Mucosa of stomach (tissue), 1 donor: ENCODE results near the gene TMEM181.
"Not testable (repeated sequence)": the region's sequence is repeated elsewhere in the genome, so short reads cannot be mapped to it uniquely, and the experiment has no call there.

Experiments used
- H3K27me3 ChIP-seq: one replicate; pipeline ENCODE4 v1.7.0; 2013; ENCODE audit warnings: mild to moderate bottlenecking, low read length; ENCODE audit not compliant: control insufficient read depth, insufficient read depth
- H3K36me3 ChIP-seq: one replicate; pipeline ENCODE4 v1.7.0; 2013; ENCODE audit warnings: low read length; ENCODE audit not compliant: control insufficient read depth, insufficient read depth
- H3K4me1 ChIP-seq: one replicate; pipeline ENCODE4 v1.7.0; 2013; ENCODE audit warnings: mild to moderate bottlenecking, low read length; ENCODE audit not compliant: control insufficient read depth, insufficient read depth
- H3K4me3 ChIP-seq: one replicate; pipeline ENCODE4 v1.7.0; 2013; ENCODE audit warnings: low read length
- H3K9ac ChIP-seq: one replicate; pipeline ENCODE4 v1.7.0; 2013; ENCODE audit warnings: mild to moderate bottlenecking, low read length, moderate library complexity
- H3K9me3 ChIP-seq: one replicate; pipeline ENCODE4 v1.7.0; 2013; ENCODE audit warnings: mild to moderate bottlenecking, low read length, moderate library complexity; ENCODE audit not compliant: control insufficient read depth
- donor health status: Pancreatic carcinoma.

The TMEM181 gene

DNA sequence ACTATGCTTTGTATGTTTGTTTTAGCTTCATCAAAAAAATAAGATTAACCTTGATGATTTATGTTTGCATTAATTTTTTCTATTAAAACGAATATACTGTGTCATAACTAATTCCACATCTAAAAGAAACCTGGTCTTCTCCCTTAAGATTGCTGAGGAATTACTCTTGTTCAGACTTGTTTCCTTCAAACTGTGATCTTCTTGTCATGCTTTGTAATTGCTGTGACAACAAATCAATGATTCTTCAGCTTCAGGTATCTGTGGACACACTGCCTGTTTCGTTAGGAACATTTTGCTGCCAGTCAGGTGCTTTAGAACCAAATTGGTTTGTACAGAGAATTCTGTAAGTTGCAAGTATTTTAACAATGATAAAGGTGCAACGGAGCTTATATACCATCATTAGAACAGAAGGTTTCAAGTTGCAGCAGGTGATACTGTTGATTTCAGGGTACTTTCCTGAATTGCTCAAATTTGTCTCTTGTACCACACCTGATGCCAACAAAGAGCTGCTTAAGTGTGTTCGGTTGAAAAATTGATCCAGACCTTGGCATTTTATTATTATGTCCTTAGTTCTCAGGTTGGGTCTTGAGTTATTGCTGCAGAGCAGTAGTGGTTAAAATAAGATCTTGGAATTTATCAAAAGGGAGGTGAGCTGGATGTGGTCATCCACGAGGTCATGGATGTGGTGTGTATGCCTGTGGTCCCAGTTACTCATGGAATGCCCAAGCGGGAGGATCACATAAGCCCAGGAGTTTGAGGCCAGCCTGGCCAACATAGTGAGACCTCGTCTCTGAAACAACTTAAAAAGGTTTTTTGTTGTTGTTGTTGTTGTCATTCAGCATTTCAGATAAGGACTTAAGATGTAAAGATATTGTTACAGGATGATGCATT, 109.5 kb downstream of the TMEM181 start:
- no peak overlapping the region for H3K4me3 ChIP-seq
- H3K36me3 ChIP-seq = no peaks in the 10 kb centered on the region
- no peaks in the 10 kb centered on the region for H3K27me3 ChIP-seq
- H3K4me1 ChIP-seq = no peaks in the 10 kb centered on the region
- no peak overlapping the region for H3K9ac ChIP-seq
- H3K9me3 ChIP-seq = no peaks in the 10 kb centered on the region

DNA sequence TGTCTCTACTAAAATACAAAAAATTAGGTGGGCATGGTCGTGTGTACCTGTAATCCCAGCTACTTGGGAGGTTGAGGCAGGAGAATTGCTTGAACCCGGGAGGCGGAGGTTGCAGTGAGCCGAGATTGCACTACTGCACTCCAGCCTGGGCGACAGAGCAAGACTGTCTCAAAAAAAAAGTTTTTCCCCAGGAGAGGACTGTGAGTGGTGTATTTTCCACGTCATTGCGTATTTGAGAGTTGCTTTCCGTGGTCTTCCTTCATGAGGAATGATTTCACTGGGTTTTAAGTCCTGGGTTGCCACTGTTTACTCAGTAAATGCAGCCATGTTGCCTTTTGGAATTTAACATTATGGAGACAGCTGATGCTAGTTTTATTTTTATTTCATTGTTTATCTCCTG, 112.2 kb downstream of the TMEM181 start:
- H3K4me3 ChIP-seq, H3K9ac ChIP-seq, H3K36me3 ChIP-seq, H3K27me3 ChIP-seq, H3K9me3 ChIP-seq, H3K4me1 ChIP-seq: not testable (repeated sequence)

DNA sequence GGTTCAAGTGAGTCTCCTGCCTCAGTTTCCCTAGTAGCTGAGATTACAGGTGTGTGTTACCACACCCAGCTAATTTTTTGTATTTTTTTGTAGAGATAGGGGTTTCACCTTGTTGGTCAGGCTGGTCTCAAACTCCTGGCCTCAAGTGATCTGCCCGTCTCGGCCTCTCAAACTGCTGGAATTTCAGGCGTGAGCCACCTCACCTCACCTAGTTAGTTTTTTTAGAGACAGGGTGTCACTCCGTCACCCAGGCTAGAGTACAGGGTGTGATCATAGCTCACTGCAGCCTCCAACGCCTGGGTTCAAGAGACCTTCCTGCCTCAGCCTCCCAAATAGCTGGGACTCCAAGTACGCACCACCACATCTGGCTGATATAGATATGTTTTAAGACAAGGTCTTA, 112.8 kb downstream of the TMEM181 start:
- Histone ChIP-seq H3K9ac (no peak overlapping the region), H3K27me3 (no peaks in the 10 kb centered on the region), H3K4me3 (no peak overlapping the region), H3K36me3 (no peaks in the 10 kb centered on the region), H3K9me3 (no peaks in the 10 kb centered on the region), H3K4me1 (no peaks in the 10 kb centered on the region)

DNA sequence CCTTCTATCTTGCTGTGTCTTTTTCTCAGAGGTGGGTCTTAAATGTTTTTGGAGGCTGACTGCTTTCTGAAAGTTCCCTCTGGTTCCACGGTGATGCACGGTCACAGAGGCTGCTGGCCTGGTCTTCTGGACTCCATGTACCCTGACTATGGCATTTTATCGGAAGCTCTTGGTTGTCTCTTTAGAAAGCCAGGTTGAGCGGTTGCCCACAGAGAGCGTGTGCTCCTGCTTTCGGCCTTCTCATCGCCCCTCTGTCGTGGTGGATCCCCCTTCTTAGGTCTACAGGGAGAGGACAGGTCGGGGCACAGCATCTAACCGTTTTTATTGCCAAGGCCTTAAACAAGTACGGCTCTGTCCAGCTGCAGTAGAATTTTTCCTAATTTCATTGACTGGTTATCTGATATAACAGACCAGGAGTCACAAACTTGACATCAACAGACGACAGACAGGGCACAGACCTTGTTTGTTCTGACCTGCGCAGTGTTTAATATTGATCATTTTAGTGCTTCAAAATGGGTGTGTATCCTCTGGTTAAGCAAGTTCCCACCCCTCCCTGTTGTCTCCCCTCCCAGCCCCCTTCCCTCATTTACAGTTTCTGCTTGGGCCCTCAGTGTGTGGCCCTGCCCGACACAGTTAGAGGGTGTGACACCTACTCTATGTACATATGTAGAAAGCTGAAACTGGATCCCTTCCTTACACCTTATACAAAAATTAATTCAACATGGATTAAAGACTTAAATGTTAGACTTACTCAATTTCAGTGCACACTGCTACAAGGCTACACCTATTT, 114.6 kb downstream of the TMEM181 start:
- Histone ChIP-seq H3K27me3 (no peaks in the 10 kb centered on the region), H3K4me3 (no peak overlapping the region), H3K9me3 (no peaks in the 10 kb centered on the region), H3K9ac (no peak overlapping the region), H3K4me1 (no peaks in the 10 kb centered on the region), H3K36me3 (no peaks in the 10 kb centered on the region)

DNA sequence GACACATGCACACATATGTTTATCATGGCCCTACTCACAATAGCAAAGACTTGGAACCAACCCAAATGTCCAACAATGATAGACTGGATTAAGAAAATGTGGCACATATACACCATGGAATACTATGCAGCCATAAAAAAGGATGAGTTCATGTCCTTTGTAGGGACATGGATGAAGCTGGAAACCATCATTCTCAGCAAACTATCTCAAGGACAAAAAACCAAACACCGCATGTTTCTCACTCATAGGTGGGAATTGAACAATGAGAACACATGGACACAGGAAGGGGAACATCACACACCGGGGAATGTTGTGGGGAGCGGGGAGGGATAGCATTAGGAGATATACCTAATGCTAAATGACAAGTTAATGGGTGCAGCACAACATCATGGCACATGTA, 117.2 kb downstream of the TMEM181 start:
- not testable (repeated sequence) for H3K27me3 ChIP-seq, H3K36me3 ChIP-seq, H3K4me3 ChIP-seq

DNA sequence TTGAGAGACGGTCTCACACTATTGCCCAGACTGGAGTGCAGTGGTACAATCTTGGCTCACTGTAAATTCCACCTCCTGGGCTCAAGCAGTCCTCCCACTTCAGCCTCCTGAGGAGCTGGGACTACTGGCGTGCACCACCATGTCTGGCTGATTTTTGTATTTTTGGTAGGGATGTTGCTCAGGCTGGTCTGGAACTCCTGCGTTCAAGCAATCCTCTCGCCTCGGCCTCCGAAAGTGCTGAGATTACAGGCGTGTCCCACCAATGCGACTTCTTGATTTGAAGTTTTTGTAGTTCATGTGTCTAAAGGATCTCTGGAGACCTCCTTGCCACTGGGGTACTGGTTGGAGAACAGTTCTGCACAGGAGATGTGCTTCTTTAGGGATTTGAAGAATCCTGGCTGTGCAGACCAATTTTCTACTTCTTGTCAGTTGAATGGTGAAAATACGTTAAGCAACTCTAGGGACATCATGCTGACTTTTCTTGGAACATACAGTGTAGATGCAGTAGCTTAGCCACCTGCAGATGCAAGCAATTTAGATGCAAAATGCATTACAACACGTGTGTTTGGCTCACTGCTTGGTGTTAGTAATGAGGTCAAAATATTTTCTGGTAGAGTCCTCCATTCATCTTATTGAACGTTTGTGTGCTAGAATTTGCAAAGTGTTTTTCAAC, 118.2 kb downstream of the TMEM181 start:
- H3K4me1 ChIP-seq = no peaks in the 10 kb centered on the region
- no peaks in the 10 kb centered on the region for H3K9me3 ChIP-seq
- H3K36me3 ChIP-seq = no peaks in the 10 kb centered on the region
- H3K9ac ChIP-seq = no peak overlapping the region
- no peak overlapping the region for H3K4me3 ChIP-seq
- no peaks in the 10 kb centered on the region for H3K27me3 ChIP-seq

More for the DNA sequence above, 117.2 kb downstream of the TMEM181 start:
- not testable (repeated sequence) for H3K4me1 ChIP-seq, H3K9ac ChIP-seq, H3K9me3 ChIP-seq

DNA sequence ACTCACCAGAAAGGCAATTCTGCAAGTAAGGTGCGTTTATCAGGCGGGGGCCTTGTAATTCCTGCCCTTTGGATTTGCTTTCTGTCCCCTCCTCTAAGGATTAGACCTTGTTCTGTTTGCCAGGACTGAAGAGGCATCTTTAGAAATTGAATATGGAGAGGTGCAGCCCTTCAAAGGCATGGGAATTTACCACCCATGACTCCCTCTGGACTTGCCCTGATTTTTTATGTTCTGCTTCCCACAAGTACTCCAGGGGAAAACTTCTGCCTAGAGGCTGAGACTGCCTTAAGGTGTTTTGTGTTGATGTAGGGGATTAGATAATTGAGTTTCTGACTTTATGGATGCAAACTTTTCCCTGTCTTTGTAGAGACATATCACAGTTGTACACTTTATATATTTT, 120.1 kb downstream of the TMEM181 start:
- Histone ChIP-seq H3K36me3 (no peaks in the 10 kb centered on the region), H3K9me3 (no peaks in the 10 kb centered on the region), H3K4me1 (no peaks in the 10 kb centered on the region), H3K27me3 (no peaks in the 10 kb centered on the region), H3K4me3 (no peak overlapping the region), H3K9ac (no peak overlapping the region)

DNA sequence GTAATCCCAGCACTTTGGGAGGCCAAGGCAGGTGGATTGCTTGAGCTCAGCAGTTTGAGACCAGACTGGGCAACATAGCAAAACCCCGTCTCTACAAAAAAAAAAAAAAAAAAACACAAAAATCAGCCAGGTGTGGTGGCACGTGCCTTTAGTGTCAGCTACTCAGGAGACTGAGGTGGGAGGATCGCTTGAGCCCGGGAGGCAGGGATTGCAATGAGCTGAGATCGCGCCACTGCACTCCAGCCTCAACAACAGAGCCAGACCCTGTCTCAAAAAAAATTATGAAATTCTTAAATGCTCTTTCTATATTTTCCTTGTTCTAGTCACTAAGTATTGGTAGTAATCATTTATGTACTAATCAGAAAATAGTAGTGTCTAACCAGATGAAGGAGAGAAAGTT, 120.6 kb downstream of the TMEM181 start:
- H3K4me1 ChIP-seq = no peaks in the 10 kb centered on the region
- H3K36me3 ChIP-seq = no peaks in the 10 kb centered on the region
- no peak overlapping the region for H3K4me3 ChIP-seq
- no peaks in the 10 kb centered on the region for H3K9me3 ChIP-seq
- no peak overlapping the region for H3K9ac ChIP-seq
- no peaks in the 10 kb centered on the region for H3K27me3 ChIP-seq

DNA sequence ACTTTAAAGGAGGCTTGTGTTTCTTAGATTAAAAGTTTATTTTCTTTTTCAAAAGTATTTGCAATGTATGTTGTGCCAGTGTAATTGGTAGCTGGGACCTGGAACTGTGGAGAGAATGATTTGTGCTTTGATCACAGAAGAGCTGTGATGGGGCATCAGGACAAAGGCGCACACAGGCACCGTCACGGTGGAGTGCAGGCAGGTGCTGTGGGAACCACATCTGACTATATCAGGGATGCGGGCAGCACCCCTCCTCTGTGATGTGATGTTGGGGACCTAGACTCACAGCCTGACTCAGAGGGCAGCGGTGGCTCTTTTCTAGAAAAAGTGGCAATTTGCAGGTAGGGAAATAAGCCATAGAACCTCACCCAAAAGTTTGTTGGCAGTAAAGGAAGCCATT, 124.4 kb downstream of the TMEM181 start:
- Histone ChIP-seq H3K9ac (no peak overlapping the region), H3K4me1 (peaks cover 9% of the 10 kb centered on the region), H3K36me3 (no peaks in the 10 kb centered on the region), H3K9me3 (no peaks in the 10 kb centered on the region), H3K27me3 (no peaks in the 10 kb centered on the region), H3K4me3 (no peak overlapping the region)

DNA sequence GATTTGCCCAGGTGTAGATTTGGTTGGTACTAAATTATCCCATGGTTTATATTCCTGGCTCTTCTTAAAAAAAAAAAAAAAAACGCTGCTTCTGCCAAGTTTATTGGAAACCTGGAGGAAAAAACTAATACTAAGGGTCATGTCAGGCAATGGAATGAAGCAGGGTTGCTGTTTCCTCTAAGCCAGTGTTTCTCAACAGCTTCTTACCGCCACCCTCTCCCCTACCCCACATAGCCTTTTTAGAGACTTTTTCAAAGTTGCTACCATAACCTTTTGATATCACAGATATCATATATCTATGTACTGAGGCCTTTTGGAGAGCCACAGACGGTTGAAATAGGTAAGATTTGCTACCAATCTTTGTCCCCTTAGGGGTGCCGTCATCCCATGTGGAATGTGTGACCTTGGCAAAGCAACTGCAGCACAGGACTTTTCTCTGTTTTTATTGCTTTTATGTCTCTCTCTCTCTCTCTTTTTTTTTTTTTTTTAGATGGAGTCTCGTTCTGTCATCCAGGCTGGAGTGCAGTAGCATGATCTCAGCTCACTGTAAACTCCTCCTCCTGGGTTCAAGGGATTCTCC, 124.9 kb downstream of the TMEM181 start:
- Histone ChIP-seq H3K4me3 (no peak overlapping the region), H3K27me3 (no peaks in the 10 kb centered on the region), H3K4me1 (peaks cover 9% of the 10 kb centered on the region), H3K9ac (no peak overlapping the region), H3K9me3 (no peaks in the 10 kb centered on the region), H3K36me3 (no peaks in the 10 kb centered on the region)
